ENCODE results near the gene RNF112. TPM values are rescaled to one million over a fixed set of nuclear protein-coding genes. Genes with fewer than 3 reads are reported as not detected.

Gene RNF112
- total RNA-seq, 1 donor from 2014 or later, result 1.6 TPM

- peaks cover 56% of the 10 kb centered on the region for H3K4me1 ChIP-seq
- H3K4me3 ChIP-seq, result no peak overlapping the region
- H3K27me3 ChIP-seq (ENCODE audit: low read depth), result no peaks in the 10 kb centered on the region
- H3K36me3 ChIP-seq, result peaks cover 47% of the 10 kb centered on the region
- H3K9me3 ChIP-seq (replicated peaks), result no peaks in the 10 kb centered on the region
- no peak overlapping the region for H3K27ac ChIP-seq (replicated peaks)
- TF ChIP-seq CTCF (IDR thresholded peaks at IDR 0.05; ENCODE audit: borderline replicate concordance), result no peak
- intact Hi-C loops (cut with micrococcal nuclease), result no loop called here
- DNase-seq, result no peak
Measured at GRCh38 chr17:19380481-19381301, 30.3 kb upstream of the RNF112 start.

- Histone ChIP-seq H3K9me3 (replicated peaks) (no peaks in the 10 kb centered on the region), H3K27me3 (ENCODE audit: low read depth) (no peaks in the 10 kb centered on the region), H3K27ac (replicated peaks) (no peak overlapping the region), H3K4me3 (no peak overlapping the region), H3K4me1 (peaks cover 63% of the 10 kb centered on the region), H3K36me3 (peaks cover 47% of the 10 kb centered on the region)
- no peak for TF ChIP-seq CTCF (IDR thresholded peaks at IDR 0.05; ENCODE audit: borderline replicate concordance)
- no peak for DNase-seq
- intact Hi-C loops (cut with micrococcal nuclease), result no loop called here
Measured at GRCh38 chr17:19381361-19381740, 29.7 kb upstream of the RNF112 start.

DNA sequence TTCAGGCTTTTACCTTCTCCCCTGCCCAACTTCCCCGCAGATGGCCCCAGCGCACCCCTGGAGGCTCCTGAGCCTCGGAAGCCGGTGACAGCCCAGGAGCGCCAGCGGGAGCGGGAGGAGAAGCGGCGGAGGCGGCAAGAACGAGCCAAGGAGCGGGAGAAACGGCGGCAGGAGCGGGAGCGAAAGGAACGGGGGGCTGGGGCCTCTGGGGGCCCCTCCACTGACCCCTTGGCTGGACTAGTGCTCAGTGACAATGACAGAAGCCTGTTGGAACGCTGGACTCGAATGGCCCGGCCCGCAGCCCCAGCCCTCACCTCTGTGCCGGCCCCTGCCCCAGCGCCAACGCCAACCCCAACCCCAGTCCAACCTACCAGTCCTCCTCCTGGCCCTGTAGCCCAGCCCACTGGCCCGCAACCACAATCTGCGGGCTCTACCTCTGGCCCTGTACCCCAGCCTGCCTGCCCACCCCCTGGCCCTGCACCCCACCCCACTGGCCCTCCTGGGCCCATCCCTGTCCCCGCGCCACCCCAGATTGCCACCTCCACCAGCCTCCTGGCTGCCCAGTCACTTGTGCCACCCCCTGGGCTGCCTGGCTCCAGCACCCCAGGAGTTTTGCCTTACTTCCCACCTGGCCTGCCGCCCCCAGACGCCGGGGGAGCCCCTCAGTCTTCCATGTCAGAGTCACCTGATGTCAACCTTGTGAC is 29.1 kb upstream of the RNF112 start:
- no peak for DNase-seq
- intact Hi-C loops (cut with micrococcal nuclease), result no loop called here
- Histone ChIP-seq H3K4me1 (peaks cover 63% of the 10 kb centered on the region), H3K36me3 (peaks cover 47% of the 10 kb centered on the region), H3K27ac (replicated peaks) (peak overlapping the region; percentile 28), H3K9me3 (replicated peaks) (no peaks in the 10 kb centered on the region), H3K4me3 (no peak overlapping the region), H3K27me3 (ENCODE audit: low read depth) (no peaks in the 10 kb centered on the region)
- no peak for TF ChIP-seq CTCF (IDR thresholded peaks at IDR 0.05; ENCODE audit: borderline replicate concordance)

GRCh38 chr17:19382531-19383444 is 28.2 kb upstream of the RNF112 start:
- Histone ChIP-seq H3K9me3 (replicated peaks) (no peaks in the 10 kb centered on the region), H3K4me1 (peaks cover 67% of the 10 kb centered on the region), H3K4me3 (no peak overlapping the region), H3K36me3 (peaks cover 47% of the 10 kb centered on the region), H3K27me3 (ENCODE audit: low read depth) (no peaks in the 10 kb centered on the region), H3K27ac (replicated peaks) (peak overlapping the region; percentile 88)
- no peak for TF ChIP-seq CTCF (IDR thresholded peaks at IDR 0.05; ENCODE audit: borderline replicate concordance)
- intact Hi-C loops (cut with micrococcal nuclease), result no loop called here
- DNase-seq, result no peak
